Nephron (organoid): Measurements from ENCODE around the gene PPARD.

ENCODE experiments used
- H3K27ac Mint-ChIP-seq, 3 experiments: 2 replicates each; pipeline ENCODE4 v1.8.0; 2020; ENCODE audit warnings: mixed read lengths in 3 of 3, mild to moderate bottlenecking in 2 of 3, moderate library complexity in 1 of 3
- H3K27me3 Mint-ChIP-seq: 2 replicates; pipeline ENCODE4 v1.8.0; 2021; ENCODE audit warnings: low read depth, mild to moderate bottlenecking, moderate library complexity, mixed read lengths
- H3K36me3 Mint-ChIP-seq: 2 replicates; pipeline ENCODE4 v1.8.0; 2020; ENCODE audit warnings: low read depth, mixed read lengths
- H3K4me1 Mint-ChIP-seq: 2 replicates; pipeline ENCODE4 v1.8.0; 2020; ENCODE audit warnings: mixed read lengths
- H3K4me3 Mint-ChIP-seq, 3 experiments: 2 replicates each; pipeline ENCODE4 v1.8.0; 2020; ENCODE audit warnings: mild to moderate bottlenecking in 3 of 3, mixed read lengths in 3 of 3, moderate library complexity in 2 of 3
- H3K9me3 Mint-ChIP-seq: 2 replicates; pipeline ENCODE4 v1.8.0; 2020; ENCODE audit warnings: mixed read lengths
- TF ChIP-seq, protein P1 (sequence below), 3 experiments: fragments of 200-600 bp; sonication (generic); IDR thresholded peaks; one replicate each; pipeline ENCODE4 v1.5.0; 2021; ENCODE audit warnings: antibody characterized with exemption in 3 of 3; ENCODE audit not compliant: unreplicated experiment in 3 of 3

Gene PPARD

GRCh38 chr6:35468181-35468979 lies 126.0 kb downstream of the PPARD start, which contains the start of gene RPL10A:
Gene RPL10A (plus strand): TSS chr6:35468401. CDS start chr6:35468435, 34 bp downstream.
- peak within 1 kb of the TSS; percentile 87 to 98 (median 97) for H3K4me3 Mint-ChIP-seq
- TF ChIP-seq, protein P1, sequence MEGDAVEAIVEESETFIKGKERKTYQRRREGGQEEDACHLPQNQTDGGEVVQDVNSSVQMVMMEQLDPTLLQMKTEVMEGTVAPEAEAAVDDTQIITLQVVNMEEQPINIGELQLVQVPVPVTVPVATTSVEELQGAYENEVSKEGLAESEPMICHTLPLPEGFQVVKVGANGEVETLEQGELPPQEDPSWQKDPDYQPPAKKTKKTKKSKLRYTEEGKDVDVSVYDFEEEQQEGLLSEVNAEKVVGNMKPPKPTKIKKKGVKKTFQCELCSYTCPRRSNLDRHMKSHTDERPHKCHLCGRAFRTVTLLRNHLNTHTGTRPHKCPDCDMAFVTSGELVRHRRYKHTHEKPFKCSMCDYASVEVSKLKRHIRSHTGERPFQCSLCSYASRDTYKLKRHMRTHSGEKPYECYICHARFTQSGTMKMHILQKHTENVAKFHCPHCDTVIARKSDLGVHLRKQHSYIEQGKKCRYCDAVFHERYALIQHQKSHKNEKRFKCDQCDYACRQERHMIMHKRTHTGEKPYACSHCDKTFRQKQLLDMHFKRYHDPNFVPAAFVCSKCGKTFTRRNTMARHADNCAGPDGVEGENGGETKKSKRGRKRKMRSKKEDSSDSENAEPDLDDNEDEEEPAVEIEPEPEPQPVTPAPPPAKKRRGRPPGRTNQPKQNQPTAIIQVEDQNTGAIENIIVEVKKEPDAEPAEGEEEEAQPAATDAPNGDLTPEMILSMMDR (IDR thresholded peaks at IDR 0.05; ENCODE audit: unreplicated experiment in 3 of 3) = peak; percentile 95 to 98 (median 97)

DNA sequence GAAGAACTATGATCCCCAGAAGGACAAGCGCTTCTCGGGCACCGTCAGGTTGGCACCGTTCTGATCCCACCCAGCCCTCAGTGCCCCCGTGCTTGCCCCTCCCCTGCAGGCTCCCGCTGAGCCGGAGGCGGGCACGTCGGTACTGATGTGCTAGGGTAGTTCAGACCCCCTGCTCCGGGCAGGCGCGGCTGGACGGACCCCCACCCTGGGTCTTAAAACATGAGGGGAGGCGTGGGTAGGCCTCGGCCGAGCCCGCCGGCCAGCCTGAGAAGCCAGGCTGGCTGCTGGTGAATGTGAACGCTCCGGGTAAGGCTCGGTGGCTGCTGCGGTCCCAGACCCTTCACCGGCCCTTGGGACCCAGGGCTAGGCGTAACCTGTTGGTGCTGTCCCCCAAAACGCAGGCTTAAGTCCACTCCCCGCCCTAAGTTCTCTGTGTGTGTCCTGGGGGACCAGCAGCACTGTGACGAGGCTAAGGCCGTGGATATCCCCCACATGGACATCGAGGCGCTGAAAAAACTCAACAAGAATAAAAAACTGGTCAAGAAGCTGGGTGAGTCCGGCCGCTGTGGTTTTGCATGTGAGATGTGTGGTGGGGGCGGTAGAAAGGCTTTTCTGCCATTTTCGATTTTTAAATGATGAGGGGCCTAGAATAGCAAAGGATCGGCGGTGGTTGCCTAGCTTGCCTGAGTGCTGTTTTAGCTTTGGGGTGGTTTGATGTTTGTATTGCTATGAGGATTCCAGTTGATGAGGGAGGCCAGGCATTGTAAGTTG lies 126.8 kb downstream of the PPARD start:
- Mint-ChIP-seq H3K27ac (peak overlapping the region; percentile 87 to 98 (median 96)), H3K4me1 (peaks cover 36% of the 10 kb centered on the region), H3K36me3 (peaks cover 43% of the 10 kb centered on the region), H3K27me3 (no peaks in the 10 kb centered on the region), H3K4me3 (peak overlapping the region; percentile 87 to 98 (median 97)), H3K9me3 (no peaks in the 10 kb centered on the region)
- TF ChIP-seq, protein P1 (IDR thresholded peaks at IDR 0.05; ENCODE audit: unreplicated experiment in 3 of 3) = no peak

More at GRCh38 chr6:35468181-35468979, 126.0 kb downstream of the PPARD start, which contains the start of gene RPL10A:
- peaks cover 49% of the 10 kb centered on the region for H3K36me3 Mint-ChIP-seq
- peaks cover 36% of the 10 kb centered on the region for H3K4me1 Mint-ChIP-seq
- no peaks in the 10 kb centered on the region for H3K9me3 Mint-ChIP-seq
- H3K27me3 Mint-ChIP-seq = no peaks in the 10 kb centered on the region
- peak within 1 kb of the TSS; percentile 87 to 98 (median 96) for H3K27ac Mint-ChIP-seq

- Mint-ChIP-seq H3K36me3 (peaks cover 46% of the 10 kb centered on the region), H3K9me3 (no peaks in the 10 kb centered on the region), H3K4me1 (peaks cover 36% of the 10 kb centered on the region), H3K4me3 (peak overlapping the region; percentile 87 to 98 (median 97)), H3K27ac (peak overlapping the region; percentile 87 to 97 (median 96)), H3K27me3 (no peaks in the 10 kb centered on the region)
- TF ChIP-seq, protein P1 (IDR thresholded peaks at IDR 0.05; ENCODE audit: unreplicated experiment in 3 of 3) = no peak
Measured at GRCh38 chr6:35469751-35470662, 127.6 kb downstream of the PPARD start.

DNA sequence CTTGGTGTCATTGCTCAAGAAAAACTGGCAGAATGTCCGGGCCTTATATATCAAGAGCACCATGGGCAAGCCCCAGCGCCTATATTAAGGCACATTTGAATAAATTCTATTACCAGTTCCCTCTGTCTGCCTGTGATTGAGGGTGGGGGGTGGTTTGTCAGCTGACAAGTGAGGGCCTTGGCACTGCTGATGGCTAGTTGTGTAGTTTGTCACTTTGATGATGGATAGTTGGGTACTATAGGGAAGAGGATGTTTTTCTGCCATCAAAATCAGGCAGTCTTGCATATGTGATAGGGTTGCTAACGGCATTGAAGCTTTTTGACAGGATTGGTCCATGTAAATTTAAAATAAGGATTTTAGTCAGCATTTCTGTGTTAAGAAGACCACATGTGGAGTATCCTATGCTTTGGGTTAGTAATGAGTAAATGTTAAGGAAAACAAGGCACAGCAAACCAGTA lies 128.3 kb downstream of the PPARD start:
- Mint-ChIP-seq H3K27ac (peak overlapping the region; percentile 60 to 96 (median 87)), H3K36me3 (peaks cover 52% of the 10 kb centered on the region), H3K4me1 (peaks cover 36% of the 10 kb centered on the region), H3K4me3 (peak overlapping the region; percentile 87 to 98 (median 97)), H3K9me3 (no peaks in the 10 kb centered on the region), H3K27me3 (no peaks in the 10 kb centered on the region)
- TF ChIP-seq, protein P1 (IDR thresholded peaks at IDR 0.05; ENCODE audit: unreplicated experiment in 3 of 3) = no peak

GRCh38 chr6:35471836-35472345 lies 129.5 kb downstream of the PPARD start:
- TF ChIP-seq, protein P1 (IDR thresholded peaks at IDR 0.05; ENCODE audit: unreplicated experiment in 3 of 3) = no peak
- H3K36me3 Mint-ChIP-seq = peaks cover 55% of the 10 kb centered on the region
- peak overlapping the region; percentile 42 to 98 (median 43) for H3K4me3 Mint-ChIP-seq
- H3K27ac Mint-ChIP-seq = peak overlapping the region; percentile 74 to 96 (median 87)
- H3K4me1 Mint-ChIP-seq = peaks cover 36% of the 10 kb centered on the region
- H3K9me3 Mint-ChIP-seq = no peaks in the 10 kb centered on the region
- no peaks in the 10 kb centered on the region for H3K27me3 Mint-ChIP-seq
